GM21423 (cell line): ENCODE results near the gene NALCN.

ENCODE experiments used
- ATAC-seq: cut with Tn5 transposase; IDR thresholded peaks from one replicate; pipeline ENCODE4 v1.9.1; 2021; ENCODE audit warnings: mild to moderate bottlenecking, moderate library complexity; ENCODE audit not compliant: unreplicated experiment

The NALCN gene

DNA sequence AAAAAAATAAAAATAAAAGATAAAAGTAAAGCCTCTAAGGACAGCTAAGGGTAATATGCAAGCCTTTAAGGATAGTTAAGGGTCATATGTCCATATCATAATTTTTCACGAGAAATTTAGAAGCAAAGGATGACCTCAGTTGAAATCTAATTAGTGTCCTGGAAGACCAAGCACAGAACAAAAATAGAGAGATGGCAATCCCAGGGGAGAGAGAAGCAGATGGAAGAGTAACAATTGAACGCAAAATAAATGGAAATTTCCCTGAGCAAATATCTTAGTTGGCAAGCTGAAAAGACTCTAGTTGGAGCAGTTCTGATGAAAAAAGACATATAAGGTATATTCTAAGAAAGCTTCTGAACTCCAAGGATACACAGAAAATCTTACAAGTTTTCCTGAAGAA lies 275.4 kb downstream of the NALCN start:
- no peak for ATAC-seq

DNA sequence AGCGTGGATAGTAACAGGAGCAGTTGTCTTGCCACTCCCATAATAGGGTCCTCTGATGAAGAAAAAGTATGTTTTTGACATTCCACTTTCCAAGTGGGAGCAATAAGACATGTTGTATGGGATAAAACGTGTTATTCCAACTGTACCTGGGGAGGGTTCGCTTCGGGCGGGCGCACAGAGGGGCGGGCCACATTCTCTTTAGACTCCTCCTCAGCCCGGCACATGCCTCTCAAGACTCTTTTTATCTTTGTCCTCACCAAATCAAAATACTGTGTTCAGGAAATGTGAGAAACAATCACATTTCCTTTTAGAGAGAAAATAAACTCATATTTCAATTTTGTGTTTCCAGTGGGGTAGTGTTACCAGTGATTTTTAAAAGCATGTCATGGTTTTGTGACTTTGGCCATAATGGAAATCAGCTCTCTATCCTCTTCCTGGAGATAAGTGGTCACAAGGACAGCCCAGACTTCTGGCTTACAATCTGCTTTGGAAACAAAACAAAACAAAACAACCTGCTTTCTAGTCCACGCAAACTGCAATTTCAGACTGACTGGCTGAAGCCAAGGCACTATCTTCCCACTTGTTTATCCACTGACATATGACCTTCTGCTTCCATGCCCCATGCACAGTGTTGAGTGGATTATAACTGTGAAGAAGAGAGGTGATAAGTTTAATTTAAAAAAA lies 276.1 kb downstream of the NALCN start:
- ATAC-seq: no peak

DNA sequence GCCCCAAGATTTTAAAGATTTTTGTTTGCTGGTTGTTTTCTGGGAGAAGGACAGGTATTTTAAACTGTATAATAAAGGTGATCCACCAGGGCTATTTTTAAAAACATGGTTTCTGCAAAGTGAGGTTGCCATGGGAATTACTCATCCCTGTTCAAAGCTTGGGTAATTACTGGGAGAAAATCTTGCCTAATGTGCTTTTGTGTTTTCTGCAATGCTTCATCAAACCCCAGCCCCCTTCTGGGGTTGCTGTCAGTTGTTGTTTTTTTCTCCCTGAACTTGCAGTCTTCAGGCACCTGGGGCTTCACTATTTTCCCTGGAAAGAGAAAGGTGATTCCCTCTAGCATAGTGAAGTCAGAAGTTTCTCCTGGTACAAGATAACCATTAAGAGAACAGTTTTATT lies 277.2 kb downstream of the NALCN start:
- ATAC-seq: no peak

DNA sequence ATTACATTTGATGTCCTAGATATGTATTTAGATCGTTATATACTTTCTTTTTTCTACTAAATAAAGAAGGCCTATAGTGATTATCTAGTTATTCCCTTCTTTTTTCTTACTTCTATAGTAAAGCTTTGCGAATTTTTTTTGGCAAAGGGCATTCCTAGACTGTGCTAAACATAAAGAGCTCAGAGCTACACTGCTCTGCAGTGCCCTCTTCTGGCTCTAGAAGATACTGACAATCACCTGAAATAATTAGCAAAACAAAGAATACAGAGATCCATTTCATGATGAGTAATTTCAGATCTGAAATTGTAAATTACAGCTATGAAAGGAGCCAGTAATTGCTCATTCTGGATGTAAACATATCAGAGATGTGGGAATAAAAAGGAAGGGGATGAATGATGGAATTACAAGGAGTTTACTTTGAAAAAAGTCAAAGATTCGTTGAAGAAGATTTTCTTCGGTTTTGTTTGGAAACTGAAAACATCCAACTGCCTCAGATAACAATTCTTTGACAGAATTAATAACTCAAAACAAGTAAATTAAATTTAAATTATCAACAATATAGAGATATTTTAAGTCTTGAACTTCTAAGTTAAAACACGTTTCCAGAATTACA lies 288.5 kb downstream of the NALCN start:
- ATAC-seq: peak; percentile 87

DNA sequence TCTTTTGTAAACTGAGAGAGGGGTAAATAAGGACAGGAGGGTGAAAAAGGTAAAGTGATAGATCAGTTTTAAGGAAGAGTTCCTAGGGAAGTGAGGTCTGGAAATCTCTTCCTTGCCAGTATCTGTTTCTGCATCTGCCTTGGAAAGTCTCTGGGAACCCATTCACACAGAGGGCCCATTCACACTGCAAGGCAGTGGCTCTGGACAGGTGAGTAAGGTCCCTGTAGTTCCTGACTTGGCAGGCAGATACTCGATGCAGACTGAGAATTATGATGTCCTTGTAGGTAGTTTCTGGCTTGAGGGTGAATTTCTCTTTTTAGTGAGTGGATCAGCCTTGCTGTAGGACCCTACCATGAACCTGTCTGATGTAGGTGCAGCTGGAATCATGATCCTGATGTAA lies 293.3 kb downstream of the NALCN start:
- ATAC-seq: no peak

DNA sequence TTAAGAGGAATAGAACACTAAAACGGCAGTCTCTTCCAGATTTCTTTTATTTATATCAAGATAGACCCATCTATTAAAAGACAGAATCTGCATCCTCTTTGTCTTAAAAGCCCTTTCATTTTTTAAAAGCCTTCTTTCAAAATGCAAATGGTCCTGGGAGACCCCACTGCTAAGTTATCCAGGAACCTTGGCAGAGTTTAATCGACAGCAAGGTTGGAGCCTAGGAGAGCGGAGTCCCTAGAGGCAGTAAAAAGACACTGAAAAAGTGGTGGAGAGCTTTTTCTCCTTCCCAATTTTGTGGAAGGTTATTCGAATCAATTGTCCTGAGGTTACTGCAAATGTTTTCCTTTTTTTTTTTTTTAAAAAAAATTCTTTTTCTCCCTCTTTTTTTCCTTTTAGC lies 294.7 kb downstream of the NALCN start:
- ATAC-seq: no peak

DNA sequence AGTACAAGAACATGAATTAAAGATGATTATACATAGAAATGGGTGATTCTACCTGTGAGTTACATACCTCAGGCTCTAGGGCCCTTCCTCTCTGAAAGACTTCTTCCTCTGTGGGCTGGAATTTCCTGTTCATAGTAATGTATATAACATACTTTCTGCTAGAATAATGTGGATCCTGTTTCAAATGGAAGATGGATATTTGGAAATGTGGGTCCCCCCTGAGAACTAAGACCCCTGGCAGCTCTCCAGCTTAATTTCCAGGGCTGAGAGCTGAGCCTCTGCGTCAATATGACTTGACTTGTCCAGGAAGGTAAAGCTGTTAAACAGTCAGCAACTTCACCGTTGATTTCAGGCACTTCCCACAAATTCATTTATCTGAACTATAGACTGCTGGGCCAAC lies 296.3 kb downstream of the NALCN start:
- ATAC-seq: no peak

DNA sequence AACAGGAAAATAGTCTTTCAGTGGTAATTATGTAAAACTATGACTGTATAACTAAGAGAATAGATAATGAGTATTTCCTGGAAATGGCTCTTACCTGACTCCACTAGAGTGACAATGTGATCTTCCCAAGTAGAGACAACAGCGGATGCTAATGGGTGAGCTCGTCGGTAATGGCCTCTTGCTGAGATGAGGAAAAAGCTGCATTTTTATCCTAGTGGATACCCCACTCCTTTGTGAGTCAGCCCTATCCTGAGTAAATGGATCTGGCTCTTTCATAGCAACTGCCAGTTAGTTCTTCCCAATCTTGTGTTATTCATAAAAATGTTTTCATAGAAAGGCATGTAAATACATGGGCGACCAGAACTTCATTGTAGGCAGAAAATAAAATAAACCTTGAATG lies 299.5 kb downstream of the NALCN start:
- ATAC-seq: no peak

DNA sequence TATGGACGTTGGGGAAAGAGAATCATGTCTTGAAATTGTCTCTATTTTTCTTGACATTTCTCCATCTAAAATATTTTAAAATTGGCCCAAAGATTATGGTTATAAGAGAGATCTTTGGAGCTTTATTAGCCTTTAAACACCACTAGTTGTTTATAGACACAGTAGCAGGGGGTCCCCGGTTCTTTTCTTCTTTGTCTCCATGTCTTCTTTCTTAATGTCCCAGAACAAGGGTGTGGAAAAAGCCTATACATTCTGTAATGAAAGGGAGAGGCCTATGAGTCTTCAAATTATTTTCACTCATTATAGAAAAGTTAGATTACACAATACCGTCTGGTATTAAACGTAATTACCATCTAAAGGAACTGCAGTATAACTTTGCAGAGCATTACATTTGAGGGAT lies 300.0 kb downstream of the NALCN start:
- no peak for ATAC-seq

DNA sequence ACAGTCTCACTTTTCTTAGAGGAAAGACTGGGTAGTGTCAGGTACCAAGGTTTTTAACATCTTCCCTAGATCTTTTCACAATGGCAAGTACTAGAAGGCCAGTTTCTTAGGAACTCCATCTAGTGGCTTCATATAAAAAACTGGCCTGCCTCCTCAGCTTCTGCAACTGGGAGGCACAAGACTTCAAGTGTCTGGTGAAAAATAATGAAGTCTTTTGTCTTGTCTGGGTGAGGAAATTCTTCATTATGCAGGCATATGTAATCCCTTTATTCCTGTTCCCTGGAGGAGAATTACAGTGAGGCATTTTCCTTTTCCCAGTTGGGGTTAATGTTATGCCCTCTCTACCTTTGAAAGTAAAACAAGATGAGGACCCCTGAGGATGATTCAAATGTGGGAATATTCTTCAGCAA lies 300.5 kb downstream of the NALCN start:
- ATAC-seq: no peak

DNA sequence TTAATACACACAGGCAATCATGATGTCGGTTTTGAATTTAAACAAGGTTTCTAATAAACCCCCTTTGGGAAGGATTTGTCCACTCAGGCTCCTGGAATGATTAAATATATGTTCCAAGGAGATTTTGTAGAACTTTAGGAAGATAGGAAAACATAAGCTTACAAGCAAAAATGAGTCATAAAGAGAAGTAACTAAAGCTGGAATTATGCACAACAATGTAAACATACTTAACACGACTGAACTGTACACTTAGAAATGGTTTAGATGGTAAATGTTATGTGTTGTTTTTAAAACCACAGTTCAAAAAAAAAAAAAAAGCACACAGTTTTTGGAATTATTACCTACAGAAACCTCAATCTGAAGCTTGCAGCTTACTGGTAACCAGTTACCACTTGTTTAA lies 304.4 kb downstream of the NALCN start:
- ATAC-seq: no peak

DNA sequence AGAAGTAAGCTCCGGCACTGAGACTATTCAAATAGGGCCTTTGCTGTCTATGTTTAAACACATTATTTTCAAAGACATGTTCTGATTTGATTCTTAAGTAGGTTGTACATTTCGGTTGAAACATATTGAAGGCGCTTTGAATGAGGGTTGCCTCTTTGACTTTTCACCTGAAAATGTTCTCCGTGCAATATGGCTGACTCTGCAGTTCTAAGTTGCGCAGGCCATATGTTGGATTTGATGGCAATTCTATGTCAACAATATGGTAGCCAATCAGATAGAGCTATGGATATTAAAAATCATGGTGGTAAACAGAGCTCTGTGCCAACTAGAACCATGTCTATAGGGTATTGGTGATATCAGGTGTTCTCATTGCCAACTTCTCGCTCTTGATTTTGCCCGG lies 307.3 kb downstream of the NALCN start:
- no peak for ATAC-seq

DNA sequence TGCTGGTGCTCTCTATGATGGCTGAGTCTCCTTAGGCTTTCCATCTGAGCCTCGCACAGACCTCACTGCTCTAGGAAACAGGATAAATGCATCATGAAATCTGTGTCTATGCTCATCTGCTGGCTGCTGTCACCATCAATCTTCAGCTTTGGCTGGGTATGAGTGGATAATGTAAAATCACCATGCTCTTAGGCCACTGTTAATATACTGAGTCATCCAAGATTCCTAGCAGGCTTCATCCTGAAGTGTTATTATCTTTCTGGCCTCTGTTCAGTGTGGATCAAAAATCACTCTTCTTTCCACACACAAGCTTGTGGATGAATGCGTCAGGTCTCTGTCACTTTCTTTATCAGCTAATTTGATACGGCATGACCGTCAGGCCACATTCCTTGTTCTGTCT lies 317.4 kb downstream of the NALCN start:
- ATAC-seq: no peak

DNA sequence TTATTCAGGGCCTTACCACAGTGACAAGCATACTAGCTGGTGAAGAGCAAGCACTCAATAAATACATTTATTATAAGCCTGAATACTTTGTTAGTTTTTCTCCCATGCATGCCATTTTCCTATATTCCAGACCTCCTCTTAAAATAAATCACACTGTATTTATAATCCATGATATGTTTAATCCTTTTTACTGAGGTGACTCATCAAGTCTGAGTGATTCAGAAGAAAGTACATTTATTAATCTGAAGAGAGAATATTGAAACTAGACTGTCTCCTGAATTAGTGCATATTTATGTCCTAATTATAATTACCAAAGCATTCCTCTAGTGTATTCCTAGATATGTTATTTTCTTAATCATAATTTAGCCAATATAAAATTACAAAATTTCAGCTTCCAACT lies 323.3 kb downstream of the NALCN start:
- no peak for ATAC-seq

DNA sequence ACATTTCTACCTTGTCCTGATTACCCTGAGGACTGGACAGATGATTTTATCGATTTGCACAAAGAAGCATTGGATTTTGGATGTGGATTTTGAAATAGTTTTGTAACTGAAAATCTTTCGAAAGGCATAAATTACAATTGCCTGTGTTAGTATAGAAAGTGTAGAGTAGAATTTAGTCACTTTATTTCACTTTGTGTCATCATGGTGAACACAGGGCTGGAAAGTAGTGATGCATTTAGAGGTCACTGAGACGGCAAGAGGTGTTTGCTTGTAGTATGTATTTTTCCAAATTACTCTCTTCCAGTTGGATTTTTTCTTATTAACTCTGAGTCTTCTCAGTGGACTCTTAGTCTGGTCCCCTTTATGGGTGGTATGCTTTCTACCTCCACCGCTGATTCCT lies 326.0 kb downstream of the NALCN start:
- ATAC-seq: no peak

DNA sequence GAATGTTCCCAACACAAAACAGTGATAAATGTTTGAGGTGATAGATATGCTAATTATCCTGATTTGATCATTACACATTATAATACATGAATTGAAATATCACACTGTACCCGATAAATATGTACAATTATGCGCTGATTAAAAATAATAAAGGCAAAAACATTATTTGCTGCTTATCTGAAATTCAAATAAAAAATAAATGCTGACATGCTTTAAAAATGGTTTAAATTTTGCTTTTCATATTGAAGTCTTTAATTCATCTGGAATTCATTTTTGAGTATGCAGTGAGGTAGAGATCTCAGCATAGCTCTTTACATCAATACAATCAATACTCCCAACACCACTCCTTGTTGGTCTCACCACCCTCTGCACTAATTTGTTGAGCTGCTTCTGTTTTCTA lies 330.8 kb downstream of the NALCN start:
- no peak for ATAC-seq

DNA sequence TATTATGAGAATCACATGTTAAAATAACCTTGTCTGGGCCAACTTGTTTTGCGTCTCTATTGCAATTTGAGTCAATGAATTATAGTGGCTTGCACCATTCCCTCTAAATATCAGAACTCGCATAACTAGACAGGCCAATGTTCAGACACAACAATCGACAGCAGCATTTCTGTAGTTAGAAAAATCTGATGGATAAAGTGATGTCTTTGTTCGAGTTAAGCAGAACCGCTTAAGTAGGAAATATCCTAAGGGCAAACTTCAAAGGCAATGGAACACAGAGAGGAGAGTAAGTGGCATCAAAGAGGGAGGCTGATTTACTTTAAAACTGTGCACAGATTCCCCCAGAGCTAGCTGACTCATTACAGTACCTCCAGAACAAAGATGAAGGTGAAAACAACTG lies 333.9 kb downstream of the NALCN start:
- no peak for ATAC-seq

DNA sequence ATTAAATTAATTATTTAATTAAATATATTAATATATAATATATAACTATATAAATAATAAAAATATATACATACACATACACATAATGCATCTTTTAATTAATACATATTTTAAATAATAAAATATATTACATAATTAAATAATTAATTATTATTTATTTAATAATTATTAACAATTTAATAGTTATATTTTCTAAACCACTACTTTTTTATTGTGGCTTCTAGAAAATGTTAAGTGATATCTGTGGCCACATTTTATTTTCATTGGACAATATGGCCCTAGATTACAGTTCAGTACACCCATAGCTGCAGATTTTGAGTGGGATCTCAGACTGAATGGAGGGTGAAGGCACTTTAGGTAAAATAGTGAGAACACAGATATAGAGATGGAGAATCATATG lies 335.7 kb downstream of the NALCN start:
- ATAC-seq: no peak

DNA sequence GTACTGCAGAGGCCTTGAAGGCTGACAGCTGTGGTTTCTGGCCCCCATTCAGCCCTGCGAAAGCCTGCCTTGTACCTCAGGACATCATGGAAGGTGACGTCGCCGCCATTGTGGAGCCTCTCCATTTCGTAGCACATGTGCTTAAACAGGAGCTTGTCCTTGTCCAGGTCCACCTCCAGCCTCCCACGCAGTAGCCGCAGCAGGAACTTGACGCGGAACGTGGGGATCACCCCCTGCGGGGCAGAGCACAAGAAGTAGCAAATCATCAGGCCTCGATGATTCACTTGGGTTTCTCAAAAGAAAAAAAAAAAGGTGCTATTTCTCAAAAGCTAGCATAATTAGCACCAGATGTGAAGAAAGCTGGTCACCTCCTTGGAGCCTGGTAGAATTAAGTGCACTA lies 351.0 kb downstream of the NALCN start:
- no peak for ATAC-seq

DNA sequence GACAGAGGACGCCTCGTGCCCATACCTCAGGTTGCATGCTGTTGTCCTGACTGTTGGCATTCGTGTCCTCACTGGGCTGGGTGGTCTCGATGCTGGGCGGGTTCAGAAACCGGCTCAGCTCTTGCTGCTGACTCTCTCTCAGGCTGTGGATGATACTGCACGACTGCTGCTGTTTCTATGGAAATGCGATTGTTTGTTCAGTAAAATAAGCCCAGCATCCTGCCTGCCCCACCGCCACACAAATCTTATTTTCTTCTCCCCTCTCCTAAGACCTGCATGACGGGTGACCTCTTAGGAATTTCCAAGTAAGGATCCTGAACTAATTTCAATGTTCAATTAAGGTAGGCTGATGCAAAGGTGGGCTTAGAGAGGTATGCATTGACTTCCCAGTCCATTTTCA lies 356.5 kb downstream of the NALCN start:
- no peak for ATAC-seq

DNA sequence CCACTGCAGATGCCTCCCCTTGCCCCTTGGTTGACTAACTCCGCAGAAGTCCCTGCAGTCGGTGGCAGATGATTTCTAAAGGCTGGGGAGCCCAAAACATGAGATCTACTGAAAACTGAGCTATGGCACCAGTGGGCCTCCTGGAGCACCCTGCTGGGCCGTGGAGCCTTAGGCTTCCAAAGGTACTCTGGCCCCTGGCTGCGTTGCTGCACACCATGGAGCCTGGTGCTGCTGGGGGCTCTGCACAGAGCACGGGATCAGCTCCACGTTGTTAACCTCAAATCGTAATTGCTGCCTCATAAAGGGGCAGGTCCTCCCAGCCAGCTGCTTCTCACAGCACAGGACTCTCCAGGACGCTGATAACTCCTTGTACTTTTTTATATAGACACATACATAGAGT lies 357.5 kb downstream of the NALCN start:
- no peak for ATAC-seq

DNA sequence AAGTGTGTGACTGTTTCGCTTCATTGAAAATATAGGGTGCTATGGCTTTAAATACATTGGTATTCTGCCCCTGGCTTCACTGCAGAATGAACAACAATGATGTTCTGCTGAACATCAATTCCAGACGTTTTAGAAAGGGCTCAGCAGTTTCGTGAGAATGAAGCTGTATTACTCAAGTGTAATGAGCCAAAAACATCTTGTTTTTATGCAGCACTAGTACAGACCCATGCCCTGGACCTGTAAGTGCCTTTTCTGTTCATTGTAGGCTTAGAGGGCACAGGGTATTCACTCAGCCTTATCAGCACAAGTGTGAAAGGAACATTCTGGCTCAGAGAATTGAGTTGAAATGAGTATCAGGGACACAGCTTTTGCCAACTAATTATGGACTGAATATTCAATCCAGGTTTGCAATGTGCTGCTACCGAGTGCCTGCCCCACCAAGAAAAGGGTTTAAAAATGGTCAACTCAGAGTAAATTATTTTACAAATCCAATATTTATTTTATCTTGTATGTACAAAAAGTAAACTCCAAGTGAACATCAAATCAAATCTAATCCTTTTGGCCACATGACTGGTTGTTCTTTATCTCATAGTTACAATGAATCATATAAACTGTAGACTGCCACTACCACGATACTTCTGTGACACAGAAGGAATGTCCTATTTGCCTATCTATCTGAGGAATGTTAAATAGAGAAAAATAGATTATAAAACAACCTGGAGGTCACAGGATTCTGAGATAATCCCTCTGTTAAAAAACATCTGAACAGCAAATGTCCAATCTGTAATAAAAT lies 362.8 kb downstream of the NALCN start:
- ATAC-seq: no peak
